ENCODE data around the gene LIMD2.

The LIMD2 gene

DNA sequence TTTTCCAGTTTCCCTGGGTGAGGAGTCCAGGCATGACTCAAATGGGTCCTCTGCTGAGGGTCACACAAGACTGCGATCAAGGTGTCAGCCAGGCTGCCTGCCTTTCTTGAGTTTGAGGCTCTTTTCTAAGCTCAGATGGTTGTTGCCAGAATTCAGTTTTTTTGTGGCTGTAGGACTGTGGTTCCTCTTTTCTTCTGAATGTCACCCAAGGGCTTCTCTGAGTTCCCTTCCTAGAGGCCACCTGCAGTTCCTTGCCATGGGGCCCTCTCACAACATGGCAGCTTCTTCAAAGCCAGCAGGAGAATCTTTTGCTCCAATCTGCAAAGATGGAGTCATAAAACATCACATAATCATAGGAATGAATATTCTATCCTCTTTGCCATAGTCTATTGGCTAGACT is 17.5 kb downstream of the LIMD2 start:
- DNase-seq (ENCODE audit: low read depth, low spot score): no peak

GRCh38 chr17:63681530-63681929 is 18.4 kb downstream of the LIMD2 start:
- Histone ChIP-seq H3K36me3 (ENCODE audit: insufficient read depth, low read length) (peaks cover 10% of the 10 kb centered on the region; the same call in 1 of the 2 replicates), H3K9ac (ENCODE audit: insufficient read length) (no peak overlapping the region), H3K27ac (no peak overlapping the region), H3K4me3 (no peak overlapping the region), H3K9me3 (ENCODE audit: low read depth, low read length) (no peaks in the 10 kb centered on the region)
- DNase-seq (ENCODE audit: low read depth, low spot score): no peak
- TF ChIP-seq FOXP2 (optimal IDR thresholded peaks at IDR 0.05; ENCODE audit: control extremely low read depth, extremely low read length, insufficient read depth) (no peak), POLR2AphosphoS5 (IDR thresholded peaks at IDR 0.05; ENCODE audit: borderline replicate concordance, low read depth, low read length) (no peak), EZH2 (IDR thresholded peaks at IDR 0.05) (no peak)

More for the DNA sequence above, 17.5 kb downstream of the LIMD2 start:
- no peak overlapping the region for H3K27ac ChIP-seq
- TF ChIP-seq FOXP2 (optimal IDR thresholded peaks at IDR 0.05; ENCODE audit: control extremely low read depth, extremely low read length, insufficient read depth) (no peak), EZH2 (IDR thresholded peaks at IDR 0.05) (no peak), POLR2AphosphoS5 (IDR thresholded peaks at IDR 0.05; ENCODE audit: borderline replicate concordance, low read depth, low read length) (no peak)
- H3K9ac ChIP-seq (ENCODE audit: insufficient read length): no peak overlapping the region
- H3K9me3 ChIP-seq (ENCODE audit: low read depth, low read length): no peaks in the 10 kb centered on the region
- H3K36me3 ChIP-seq (ENCODE audit: insufficient read depth, low read length): peaks cover 10% of the 10 kb centered on the region; the same call in 1 of the 2 replicates
- H3K4me3 ChIP-seq: no peak overlapping the region

DNA sequence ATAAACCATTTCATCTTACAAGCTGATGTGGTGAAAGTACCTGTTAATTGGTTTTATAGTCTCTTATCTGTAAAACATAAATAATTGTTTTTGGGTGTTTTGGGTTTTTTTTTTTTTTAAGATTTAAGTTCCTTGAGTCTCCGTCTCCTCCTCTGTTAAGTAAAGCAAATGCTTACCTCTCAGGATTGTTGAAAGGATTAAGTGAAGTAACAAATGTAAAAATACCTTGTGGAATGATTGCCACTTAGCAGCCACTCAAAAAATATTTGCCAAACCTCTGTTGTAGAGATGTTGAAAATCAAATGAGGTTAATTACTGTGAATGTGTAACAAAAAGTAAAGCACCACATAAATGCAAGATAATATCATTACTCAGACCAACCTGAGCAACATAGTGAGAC is 19.2 kb downstream of the LIMD2 start:
- Histone ChIP-seq H3K4me3 (no peak overlapping the region), H3K9me3 (ENCODE audit: low read depth, low read length) (no peaks in the 10 kb centered on the region), H3K27ac (no peak overlapping the region), H3K9ac (ENCODE audit: insufficient read length) (no peak overlapping the region), H3K36me3 (ENCODE audit: insufficient read depth, low read length) (peaks cover 10% of the 10 kb centered on the region; the same call in 1 of the 2 replicates)
- DNase-seq (ENCODE audit: low read depth, low spot score): no peak
- no peak for TF ChIP-seq POLR2AphosphoS5 (IDR thresholded peaks at IDR 0.05; ENCODE audit: borderline replicate concordance, low read depth, low read length)

- Histone ChIP-seq H3K9ac (ENCODE audit: insufficient read length) (no peak overlapping the region), H3K9me3 (ENCODE audit: low read depth, low read length) (no peaks in the 10 kb centered on the region), H3K27ac (no peak overlapping the region), H3K36me3 (ENCODE audit: insufficient read depth, low read length) (peaks cover 10% of the 10 kb centered on the region; the same call in 1 of the 2 replicates), H3K4me3 (no peak overlapping the region)
- no peak for DNase-seq (ENCODE audit: low read depth, low spot score)
- TF ChIP-seq EZH2 (IDR thresholded peaks at IDR 0.05) (no peak), FOXP2 (optimal IDR thresholded peaks at IDR 0.05; ENCODE audit: control extremely low read depth, extremely low read length, insufficient read depth) (no peak), POLR2AphosphoS5 (IDR thresholded peaks at IDR 0.05; ENCODE audit: borderline replicate concordance, low read depth, low read length) (no peak)
These were observed 20.7 kb downstream of the LIMD2 start for GRCh38 chr17:63679214-63679613.

DNA sequence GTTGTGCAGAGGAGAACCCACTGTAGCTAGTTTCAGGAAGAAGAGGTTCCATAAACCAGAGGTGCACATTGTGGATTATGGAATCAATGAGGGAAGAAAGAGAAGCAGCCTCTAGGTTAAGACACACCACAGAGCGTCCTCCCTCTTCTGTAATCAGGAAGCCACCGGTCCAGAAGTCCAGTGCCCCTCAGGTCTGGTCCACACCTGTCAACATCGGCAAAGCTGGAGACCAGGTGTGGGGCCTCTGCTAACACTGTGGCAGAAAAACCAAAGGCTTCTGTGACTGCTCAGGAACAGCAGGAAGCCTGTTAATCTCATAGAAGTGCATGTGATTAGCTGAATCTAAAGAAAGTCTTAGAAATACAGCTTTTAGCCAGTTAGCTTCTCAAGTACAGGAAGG is 23.3 kb downstream of the LIMD2 start:
- H3K9me3 ChIP-seq (ENCODE audit: low read depth, low read length): no peaks in the 10 kb centered on the region
- H3K27ac ChIP-seq: no peak overlapping the region
- no peak overlapping the region for H3K9ac ChIP-seq (ENCODE audit: insufficient read length)
- TF ChIP-seq EZH2 (IDR thresholded peaks at IDR 0.05) (no peak), POLR2AphosphoS5 (IDR thresholded peaks at IDR 0.05; ENCODE audit: borderline replicate concordance, low read depth, low read length) (no peak), FOXP2 (optimal IDR thresholded peaks at IDR 0.05; ENCODE audit: control extremely low read depth, extremely low read length, insufficient read depth) (no peak)
- no peak for DNase-seq (ENCODE audit: low read depth, low spot score)
- no peaks in the 10 kb centered on the region for H3K36me3 ChIP-seq (ENCODE audit: insufficient read depth, low read length)
- H3K4me3 ChIP-seq: no peak overlapping the region

GRCh38 chr17:63675607-63676546 is 24.0 kb downstream of the LIMD2 start:
- Histone ChIP-seq H3K36me3 (ENCODE audit: insufficient read depth, low read length) (no peaks in the 10 kb centered on the region), H3K9me3 (ENCODE audit: low read depth, low read length) (no peaks in the 10 kb centered on the region), H3K9ac (ENCODE audit: insufficient read length) (no peak overlapping the region), H3K27ac (no peak overlapping the region), H3K4me3 (no peak overlapping the region)
- no peak for DNase-seq (ENCODE audit: low read depth, low spot score)
- no peak for TF ChIP-seq EZH2 (IDR thresholded peaks at IDR 0.05)
- no peak for TF ChIP-seq FOXP2 (optimal IDR thresholded peaks at IDR 0.05; ENCODE audit: control extremely low read depth, extremely low read length, insufficient read depth)
- TF ChIP-seq POLR2AphosphoS5 (IDR thresholded peaks at IDR 0.05; ENCODE audit: borderline replicate concordance, low read depth, low read length): no peak

DNA sequence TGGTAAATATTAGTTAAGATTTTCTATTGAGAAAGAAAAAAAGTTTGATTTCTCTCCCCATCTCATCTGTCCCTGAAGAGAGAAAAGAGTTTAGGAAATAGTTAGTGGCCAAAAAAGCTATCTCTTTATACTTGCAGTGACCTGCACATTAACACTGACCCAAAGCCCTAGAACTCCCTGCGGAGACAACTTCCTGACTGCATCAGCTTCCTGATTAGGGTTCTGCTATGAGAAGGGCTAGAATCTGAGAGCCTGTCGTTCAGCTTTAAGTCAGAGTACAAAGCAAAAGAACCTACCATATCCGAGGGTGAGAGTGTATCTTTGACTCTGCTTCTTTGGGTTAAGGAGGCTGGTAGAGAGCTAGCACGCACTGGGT is 24.7 kb downstream of the LIMD2 start:
- DNase-seq (ENCODE audit: low read depth, low spot score): no peak
- TF ChIP-seq POLR2AphosphoS5 (IDR thresholded peaks at IDR 0.05; ENCODE audit: borderline replicate concordance, low read depth, low read length) (no peak), EZH2 (IDR thresholded peaks at IDR 0.05) (no peak), FOXP2 (optimal IDR thresholded peaks at IDR 0.05; ENCODE audit: control extremely low read depth, extremely low read length, insufficient read depth) (no peak)
- H3K9me3 ChIP-seq (ENCODE audit: low read depth, low read length): no peaks in the 10 kb centered on the region
- H3K4me3 ChIP-seq: no peak overlapping the region
- no peak overlapping the region for H3K9ac ChIP-seq (ENCODE audit: insufficient read length)
- no peaks in the 10 kb centered on the region for H3K36me3 ChIP-seq (ENCODE audit: insufficient read depth, low read length)
- no peak overlapping the region for H3K27ac ChIP-seq

DNA sequence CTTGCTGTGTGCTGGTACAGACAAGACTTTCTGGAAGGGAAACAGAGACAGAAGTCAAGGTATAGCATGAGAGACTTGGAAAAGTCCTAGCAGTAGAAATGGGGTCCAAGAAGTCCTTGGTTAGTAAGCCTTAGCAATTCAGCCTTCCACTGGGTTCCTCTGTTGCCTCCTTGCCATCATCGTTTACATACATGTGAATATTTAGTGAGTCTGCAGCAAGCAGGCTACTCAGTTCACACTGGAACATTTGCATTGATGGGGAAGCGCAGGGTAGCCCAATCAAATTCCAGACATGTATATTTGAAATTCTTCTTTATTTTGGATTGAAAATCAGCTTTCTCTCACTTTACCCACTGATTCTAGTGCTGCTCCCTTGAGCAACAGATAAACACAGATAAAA is 27.1 kb downstream of the LIMD2 start:
- no peak for DNase-seq (ENCODE audit: low read depth, low spot score)
- no peaks in the 10 kb centered on the region for H3K9me3 ChIP-seq (ENCODE audit: low read depth, low read length)
- H3K36me3 ChIP-seq (ENCODE audit: insufficient read depth, low read length): no peaks in the 10 kb centered on the region
- no peak overlapping the region for H3K4me3 ChIP-seq
- H3K9ac ChIP-seq (ENCODE audit: insufficient read length): no peak overlapping the region
- no peak overlapping the region for H3K27ac ChIP-seq
- TF ChIP-seq EZH2 (IDR thresholded peaks at IDR 0.05): no peak
